HG02870 (cell line): ENCODE data around the gene MAL.

Experiments used
- ATAC-seq: cut with Tn5 transposase; IDR thresholded peaks from one replicate; pipeline ENCODE4 v1.9.1; 2021; ENCODE audit warnings: mild to moderate bottlenecking, moderate library complexity; ENCODE audit not compliant: unreplicated experiment

The MAL gene

GRCh38 chr2:95046371-95047112, 21.0 kb downstream of the MAL start:
- ATAC-seq = no peak

- no peak for ATAC-seq
These were observed 22.4 kb downstream of the MAL start for GRCh38 chr2:95047629-95048510.

GRCh38 chr2:95048825-95049682, 23.5 kb downstream of the MAL start:
- no peak for ATAC-seq

- no peak for ATAC-seq
These were observed 24.1 kb downstream of the MAL start for GRCh38 chr2:95049683-95049955.

- ATAC-seq = no peak
These were observed 24.5 kb downstream of the MAL start for GRCh38 chr2:95049961-95050360.

- ATAC-seq = no peak
These were observed 25.1 kb downstream of the MAL start for GRCh38 chr2:95050385-95051300.

GRCh38 chr2:95051626-95052025, 26.1 kb downstream of the MAL start:
- no peak for ATAC-seq

GRCh38 chr2:95052307-95052706, 26.8 kb downstream of the MAL start:
- ATAC-seq = no peak

- no peak for ATAC-seq
These were observed 27.4 kb downstream of the MAL start for GRCh38 chr2:95052804-95053479.

GRCh38 chr2:95053543-95053942, 28.0 kb downstream of the MAL start:
- no peak for ATAC-seq

- ATAC-seq = no peak
These were observed 28.5 kb downstream of the MAL start for GRCh38 chr2:95054016-95054415.

GRCh38 chr2:95055262-95055661, 29.8 kb downstream of the MAL start:
- ATAC-seq = no peak

- no peak for ATAC-seq
These were observed 30.5 kb downstream of the MAL start for GRCh38 chr2:95056044-95056443.

GRCh38 chr2:95056461-95057459, 31.3 kb downstream of the MAL start:
- ATAC-seq = no peak

- no peak for ATAC-seq
These were observed 32.2 kb downstream of the MAL start for GRCh38 chr2:95057535-95058370.

GRCh38 chr2:95058466-95058988, 33.0 kb downstream of the MAL start:
- ATAC-seq = no peak

- ATAC-seq = no peak
These were observed 33.6 kb downstream of the MAL start for GRCh38 chr2:95058989-95059641.
